Nephron (organoid): ENCODE results near the gene BCL11B.

Experiments used
- H3K27ac Mint-ChIP-seq, 3 experiments: 2 replicates each; pipeline ENCODE4 v1.8.0; 2020; ENCODE audit warnings: mixed read lengths in 3 of 3, mild to moderate bottlenecking in 2 of 3, moderate library complexity in 1 of 3
- H3K27me3 Mint-ChIP-seq: 2 replicates; pipeline ENCODE4 v1.8.0; 2021; ENCODE audit warnings: low read depth, mild to moderate bottlenecking, moderate library complexity, mixed read lengths
- H3K36me3 Mint-ChIP-seq: 2 replicates; pipeline ENCODE4 v1.8.0; 2020; ENCODE audit warnings: low read depth, mixed read lengths
- H3K4me1 Mint-ChIP-seq: 2 replicates; pipeline ENCODE4 v1.8.0; 2020; ENCODE audit warnings: mixed read lengths
- H3K4me3 Mint-ChIP-seq, 3 experiments: 2 replicates each; pipeline ENCODE4 v1.8.0; 2020; ENCODE audit warnings: mild to moderate bottlenecking in 3 of 3, mixed read lengths in 3 of 3, moderate library complexity in 2 of 3
- H3K9me3 Mint-ChIP-seq: 2 replicates; pipeline ENCODE4 v1.8.0; 2020; ENCODE audit warnings: mixed read lengths
- CTCF ChIP-seq, 3 experiments: fragments of 200-600 bp; sonication (generic); IDR thresholded peaks; one replicate each; pipeline ENCODE4 v1.5.0; 2021; ENCODE audit warnings: antibody characterized with exemption in 3 of 3; ENCODE audit not compliant: unreplicated experiment in 3 of 3

Gene BCL11B

GRCh38 chr14:99181804-99182520 is 90.0 kb downstream of the BCL11B start:
- Mint-ChIP-seq H3K4me1 (peaks cover 25% of the 10 kb centered on the region), H3K9me3 (no peaks in the 10 kb centered on the region), H3K27ac (no peak overlapping the region), H3K4me3 (no peak overlapping the region), H3K36me3 (no peaks in the 10 kb centered on the region), H3K27me3 (peaks cover 10% of the 10 kb centered on the region)
- no peak for TF ChIP-seq CTCF (IDR thresholded peaks at IDR 0.05; ENCODE audit: unreplicated experiment in 3 of 3)

GRCh38 chr14:99181241-99181640 is 90.8 kb downstream of the BCL11B start:
- peaks cover 5% of the 10 kb centered on the region for H3K36me3 Mint-ChIP-seq
- no peak overlapping the region for H3K4me3 Mint-ChIP-seq
- no peak overlapping the region for H3K27ac Mint-ChIP-seq
- H3K9me3 Mint-ChIP-seq, result no peaks in the 10 kb centered on the region
- peaks cover 7% of the 10 kb centered on the region for H3K27me3 Mint-ChIP-seq
- peaks cover 25% of the 10 kb centered on the region for H3K4me1 Mint-ChIP-seq
- no peak for TF ChIP-seq CTCF (IDR thresholded peaks at IDR 0.05; ENCODE audit: unreplicated experiment in 3 of 3)

- Mint-ChIP-seq H3K4me3 (no peak overlapping the region), H3K27me3 (peaks cover 7% of the 10 kb centered on the region), H3K27ac (no peak overlapping the region), H3K4me1 (peaks cover 25% of the 10 kb centered on the region), H3K36me3 (peaks cover 5% of the 10 kb centered on the region), H3K9me3 (no peaks in the 10 kb centered on the region)
- no peak for TF ChIP-seq CTCF (IDR thresholded peaks at IDR 0.05; ENCODE audit: unreplicated experiment in 3 of 3)
These were observed 92.1 kb downstream of the BCL11B start for GRCh38 chr14:99179946-99180345.

GRCh38 chr14:99179506-99179905 is 92.5 kb downstream of the BCL11B start:
- H3K4me1 Mint-ChIP-seq, result peaks cover 25% of the 10 kb centered on the region
- no peaks in the 10 kb centered on the region for H3K9me3 Mint-ChIP-seq
- TF ChIP-seq CTCF (IDR thresholded peaks at IDR 0.05; ENCODE audit: unreplicated experiment in 3 of 3), result no peak
- peaks cover 5% of the 10 kb centered on the region for H3K36me3 Mint-ChIP-seq
- H3K27me3 Mint-ChIP-seq, result peaks cover 7% of the 10 kb centered on the region
- no peak overlapping the region for H3K4me3 Mint-ChIP-seq
- no peak overlapping the region for H3K27ac Mint-ChIP-seq

- Mint-ChIP-seq H3K27ac (no peak overlapping the region), H3K4me3 (no peak overlapping the region)
These were observed 93.8 kb downstream of the BCL11B start for GRCh38 chr14:99177886-99178835.

More at GRCh38 chr14:99177886-99178835, 93.8 kb downstream of the BCL11B start:
- no peak for TF ChIP-seq CTCF (IDR thresholded peaks at IDR 0.05; ENCODE audit: unreplicated experiment in 3 of 3)
- H3K4me1 Mint-ChIP-seq, result peaks cover 25% of the 10 kb centered on the region
- H3K36me3 Mint-ChIP-seq, result peaks cover 9% of the 10 kb centered on the region
- H3K9me3 Mint-ChIP-seq, result no peaks in the 10 kb centered on the region
- H3K27me3 Mint-ChIP-seq, result no peaks in the 10 kb centered on the region
